Measurements from ENCODE around the gene KCNQ1. TPM values are rescaled to one million over a fixed set of nuclear protein-coding genes. Genes with fewer than 3 reads are reported as not detected.

KCNQ1 gene
- total and polyA plus RNA-seq, 7 donors, result 1.1 to 25.2 (median 3.8) TPM

DNA sequence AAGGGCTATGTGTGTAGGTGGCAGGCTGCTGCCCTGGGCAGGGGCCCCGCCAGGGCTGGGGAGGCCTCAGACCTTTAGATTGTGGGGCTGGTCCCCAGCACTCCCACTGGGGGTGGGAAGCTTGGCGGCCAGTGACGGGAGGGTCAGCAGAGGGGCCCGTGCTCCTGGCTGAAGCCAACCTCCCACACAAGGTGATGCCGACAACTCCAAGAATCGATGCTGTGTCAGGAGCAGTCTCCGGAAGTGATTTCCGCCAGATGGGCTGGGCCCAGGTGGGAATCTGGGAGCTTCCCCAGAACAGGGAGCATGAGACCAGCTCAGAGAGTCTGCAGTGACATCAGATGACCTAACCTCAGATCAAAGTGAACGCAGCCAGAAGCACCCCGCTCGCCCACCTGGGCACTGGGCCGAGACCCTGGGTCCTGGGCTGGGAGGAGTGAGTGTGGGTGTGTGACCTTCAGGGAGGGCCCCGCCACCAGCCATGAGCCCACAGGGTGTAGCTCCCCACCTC, 8.2 kb upstream of the KCNQ1 start:
- 89 to 93% methylated on average over 13 of the region's 13 CpGs for WGBS, 2 donors
- Histone ChIP-seq H3K4me1 (no peaks in the 10 kb centered on the region), H3K27ac (no peak overlapping the region), H3K9me3 (no peaks in the 10 kb centered on the region), H3K36me3 (no peaks in the 10 kb centered on the region), H3K4me3 (no peak overlapping the region), H3K27me3 (peaks cover 0 to 31% (median 0%) of the 10 kb centered on the region in 3 donors)
- intact Hi-C loops (cut with DNase I), result no loop called here
- no peak for DNase-seq
- TF ChIP-seq POLR2AphosphoS5 (IDR thresholded peaks at IDR 0.05), result no peak
- TF ChIP-seq EP300 (IDR thresholded peaks at IDR 0.05), result no peak
- no peak for TF ChIP-seq POLR2A (IDR thresholded peaks at IDR 0.05)
- TF ChIP-seq, protein P1, sequence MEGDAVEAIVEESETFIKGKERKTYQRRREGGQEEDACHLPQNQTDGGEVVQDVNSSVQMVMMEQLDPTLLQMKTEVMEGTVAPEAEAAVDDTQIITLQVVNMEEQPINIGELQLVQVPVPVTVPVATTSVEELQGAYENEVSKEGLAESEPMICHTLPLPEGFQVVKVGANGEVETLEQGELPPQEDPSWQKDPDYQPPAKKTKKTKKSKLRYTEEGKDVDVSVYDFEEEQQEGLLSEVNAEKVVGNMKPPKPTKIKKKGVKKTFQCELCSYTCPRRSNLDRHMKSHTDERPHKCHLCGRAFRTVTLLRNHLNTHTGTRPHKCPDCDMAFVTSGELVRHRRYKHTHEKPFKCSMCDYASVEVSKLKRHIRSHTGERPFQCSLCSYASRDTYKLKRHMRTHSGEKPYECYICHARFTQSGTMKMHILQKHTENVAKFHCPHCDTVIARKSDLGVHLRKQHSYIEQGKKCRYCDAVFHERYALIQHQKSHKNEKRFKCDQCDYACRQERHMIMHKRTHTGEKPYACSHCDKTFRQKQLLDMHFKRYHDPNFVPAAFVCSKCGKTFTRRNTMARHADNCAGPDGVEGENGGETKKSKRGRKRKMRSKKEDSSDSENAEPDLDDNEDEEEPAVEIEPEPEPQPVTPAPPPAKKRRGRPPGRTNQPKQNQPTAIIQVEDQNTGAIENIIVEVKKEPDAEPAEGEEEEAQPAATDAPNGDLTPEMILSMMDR (IDR thresholded peaks at IDR 0.05), result no peak

DNA sequence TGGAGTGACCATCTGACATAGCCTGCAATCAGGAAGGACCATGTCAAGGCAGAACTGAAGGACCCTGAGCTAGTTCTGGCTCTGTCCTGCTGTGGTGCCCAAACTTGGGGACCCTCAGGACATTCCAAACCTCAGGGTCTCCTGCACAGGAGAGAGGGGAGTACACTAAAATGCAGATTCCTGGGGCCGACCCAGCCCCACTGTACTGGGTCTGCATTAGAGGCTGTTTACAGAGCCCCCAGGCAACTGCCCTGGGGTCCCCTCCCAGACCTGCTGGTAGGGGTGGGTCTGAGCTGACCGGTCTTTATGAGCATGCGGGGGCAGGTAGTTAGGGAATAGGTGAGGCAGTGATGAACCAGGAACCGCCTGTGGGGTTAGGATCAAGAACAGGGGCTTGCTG, 7.3 kb upstream of the KCNQ1 start:
- no peaks in the 10 kb centered on the region for H3K9me3 ChIP-seq
- DNase-seq, result no peak
- no peaks in the 10 kb centered on the region for H3K4me1 ChIP-seq
- peaks cover 0 to 35% (median 0%) of the 10 kb centered on the region in 3 donors for H3K27me3 ChIP-seq
- H3K27ac ChIP-seq, result no peak overlapping the region
- intact Hi-C loops (cut with DNase I), result no loop called here
- 91% methylated on average over 4 of the region's 4 CpGs for WGBS, 2 donors
- H3K36me3 ChIP-seq, result no peaks in the 10 kb centered on the region
- TF ChIP-seq POLR2AphosphoS5 (IDR thresholded peaks at IDR 0.05) (no peak), EP300 (IDR thresholded peaks at IDR 0.05) (no peak), POLR2A (IDR thresholded peaks at IDR 0.05) (no peak)
- TF ChIP-seq, protein P1 (IDR thresholded peaks at IDR 0.05), result no peak
- H3K4me3 ChIP-seq, result no peak overlapping the region

DNA sequence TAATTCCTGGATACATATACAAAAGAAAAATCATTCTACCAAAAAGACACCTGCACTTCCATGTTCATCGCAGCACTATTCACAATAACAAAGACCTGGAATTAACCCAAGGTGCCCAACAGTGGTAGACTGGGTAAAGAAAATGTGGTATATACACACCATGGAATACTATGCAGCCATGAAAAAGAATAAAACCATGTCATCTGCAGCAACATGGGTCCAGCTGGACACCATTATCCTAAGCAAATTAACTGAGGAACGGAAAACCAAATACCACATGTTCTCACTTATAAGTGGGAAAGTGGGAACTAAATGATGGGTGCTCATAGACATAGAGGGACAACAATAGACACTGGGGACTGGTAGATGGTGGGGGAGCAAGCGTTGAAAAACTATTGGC, 5.0 kb upstream of the KCNQ1 start:
- Histone ChIP-seq H3K4me3 (no peak overlapping the region), H3K36me3 (no peaks in the 10 kb centered on the region), H3K27me3 (peaks cover 7 to 53% (median 17%) of the 10 kb centered on the region in 3 donors), H3K9me3 (no peaks in the 10 kb centered on the region), H3K4me1 (peaks cover 0 to 2% (median 0%) of the 10 kb centered on the region in 4 donors), H3K27ac (no peak overlapping the region)
- DNase-seq, result no peak
- WGBS, 2 donors, result 96 to 98% methylated on average over 3 of the region's 3 CpGs
- intact Hi-C loops (cut with DNase I), result no loop called here
- no peak for TF ChIP-seq EP300 (IDR thresholded peaks at IDR 0.05)
- TF ChIP-seq POLR2AphosphoS5 (IDR thresholded peaks at IDR 0.05), result no peak
- TF ChIP-seq POLR2A (IDR thresholded peaks at IDR 0.05), result no peak
- TF ChIP-seq, protein P1 (IDR thresholded peaks at IDR 0.05), result no peak

DNA sequence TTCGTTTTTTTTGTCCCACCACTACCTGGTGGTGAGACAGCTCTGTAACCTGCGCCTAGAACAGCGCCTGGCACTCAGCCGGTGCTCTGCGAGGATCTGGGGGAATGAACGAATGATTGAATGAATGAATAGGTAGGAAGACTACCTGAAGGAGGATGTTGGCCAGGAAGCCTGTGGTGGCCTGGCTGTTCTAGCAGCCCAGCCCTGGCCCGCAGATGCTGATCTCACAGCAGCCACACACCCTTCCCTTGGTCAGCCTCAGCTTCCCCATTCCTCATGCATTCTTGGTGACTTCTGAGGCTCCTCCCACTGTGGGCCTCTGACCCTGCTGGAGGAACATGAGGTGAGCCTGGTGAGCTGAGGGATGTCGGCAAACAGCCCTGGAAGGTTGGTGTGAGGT, 4.2 kb upstream of the KCNQ1 start:
- Histone ChIP-seq H3K36me3 (no peaks in the 10 kb centered on the region), H3K9me3 (no peaks in the 10 kb centered on the region), H3K4me3 (no peak overlapping the region), H3K27ac (no peak overlapping the region), H3K4me1 (peaks cover 0 to 6% (median 4%) of the 10 kb centered on the region in 4 donors), H3K27me3 (peaks cover 13 to 60% (median 24%) of the 10 kb centered on the region in 3 donors)
- intact Hi-C loops (cut with DNase I), result no loop called here
- DNase-seq, result no peak
- TF ChIP-seq POLR2AphosphoS5 (IDR thresholded peaks at IDR 0.05), result no peak
- TF ChIP-seq, protein P1 (IDR thresholded peaks at IDR 0.05), result no peak
- TF ChIP-seq POLR2A (IDR thresholded peaks at IDR 0.05), result no peak
- TF ChIP-seq EP300 (IDR thresholded peaks at IDR 0.05), result no peak
- whole genome bisulfite sequencing, 2 donors, result 72 to 75% methylated on average over 8 of the region's 8 CpGs

DNA sequence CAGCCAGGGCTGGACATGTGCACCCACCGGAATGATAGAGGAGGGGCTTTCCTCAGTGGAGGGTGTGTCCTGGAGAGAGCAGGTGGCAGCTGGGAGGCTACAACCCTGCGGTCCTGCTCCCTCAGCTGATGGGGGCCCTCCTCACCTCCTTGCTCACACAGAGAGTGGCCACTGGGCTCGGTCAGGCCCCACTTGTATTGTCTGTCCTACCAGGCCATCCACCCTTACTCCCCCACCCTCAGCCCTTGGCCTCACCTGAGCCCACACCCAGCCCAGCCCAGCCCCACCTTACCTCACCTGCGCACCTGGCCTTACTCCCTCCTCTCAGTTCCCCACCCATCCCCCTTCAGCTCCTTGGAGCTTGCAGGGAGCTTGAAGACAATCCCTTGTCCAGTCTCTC, 3.6 kb upstream of the KCNQ1 start:
- WGBS, 2 donors, result 12 to 65% methylated on average over 4 of the region's 4 CpGs
- no peak for DNase-seq
- intact Hi-C loops (cut with DNase I), result no loop called here

More for the DNA sequence above, 3.6 kb upstream of the KCNQ1 start:
- Histone ChIP-seq H3K4me3 (no peak overlapping the region), H3K27me3 (peaks cover 18 to 61% (median 29%) of the 10 kb centered on the region in 3 donors), H3K4me1 (peaks cover 0 to 11% (median 4%) of the 10 kb centered on the region in 4 donors), H3K27ac (no peak overlapping the region), H3K36me3 (no peaks in the 10 kb centered on the region), H3K9me3 (no peaks in the 10 kb centered on the region)
- TF ChIP-seq, protein P1 (IDR thresholded peaks at IDR 0.05), result no peak
- TF ChIP-seq POLR2A (IDR thresholded peaks at IDR 0.05) (no peak), POLR2AphosphoS5 (IDR thresholded peaks at IDR 0.05) (no peak), EP300 (IDR thresholded peaks at IDR 0.05) (no peak)

Data from sigmoid colon (tissue), 7 donors.